HCT116 (cell line): ENCODE measurements around the gene HIP1R. TPM values are rescaled to one million over a fixed set of nuclear protein-coding genes. Genes with fewer than 3 reads are reported as not detected.

Experiments used
- ATAC-seq: fragments of 200-7000 bp; cut with Tn5 transposase; 2 replicates; pipeline ENCODE4 v1.9.1; 2020; ENCODE audit warnings: mild to moderate bottlenecking, moderate library complexity
- BruUV-seq: library from RNA; stranded (reverse); fragments of 400-500 nt; replicated peaks from 2 replicates; lab custom pipeline; 2021; lab: Mats Ljungman, UMichigan
- CTCF ChIA-PET: fragments of 300-600 bp; sonication (Branson Sonifier 250); formaldehyde crosslinking; loops from one replicate; lab custom pipeline; 2021; ENCODE audit warnings: antibody characterized with exemption; lab: Charles Lee
- POLR2A ChIA-PET: fragments of 300-600, 350-600 bp; sonication (Branson Sonifier 250); formaldehyde crosslinking; loops from one replicate; lab custom pipeline; 2021; ENCODE audit warnings: antibody characterized with exemption; lab: Charles Lee
- RAD21 ChIA-PET, 2 experiments: fragments of 300-600 bp; sonication (Branson Sonifier 250); formaldehyde crosslinking; loops; one replicate each; lab custom pipeline; 2023; ENCODE audit warnings: low total read pairs in 2 of 2; ENCODE audit not compliant: uncharacterized antibody in 2 of 2, unreplicated experiment in 2 of 2, low non-redundant PET in 1 of 2; lab: Charles Lee
- DNase-seq: peaks from one replicate; pipeline ENCODE4 v3.0.0-alpha.2; 2010; ENCODE audit warnings: low read depth, low spot score
- H2AFZ ChIP-seq: fragments of 200-600 bp; shearing (Covaris generic), sonication (generic); 2 replicates; pipeline ENCODE4 v1.6.1; 2017; ENCODE audit warnings: low read depth, mixed run types, mixed read lengths, antibody characterized with exemption, low read length; ENCODE audit not compliant: poor library complexity, severe bottlenecking
- H3K27ac ChIP-seq: 2 replicates; pipeline ENCODE4 v1.5.1; 2012; ENCODE audit warnings: low read depth, low read length
- H3K27me3 ChIP-seq: fragments of 200-600 bp; sonication (generic); 2 replicates; pipeline ENCODE4 v1.6.1; 2016; ENCODE audit warnings: mixed run types, low read length, mixed read lengths; ENCODE audit not compliant: insufficient read depth
- H3K36me3 ChIP-seq, 2 experiments: fragments of 200-500 bp in 1 of 2; fragments of 200-600 bp in 1 of 2; sonication (Bioruptor generic) in 1 of 2; sonication (generic) in 1 of 2; 2 replicates each; pipeline versions ENCODE4 v1.5.1 to v1.6.1; 2014 to 2016; ENCODE audit warnings: low read length in 2 of 2, inconsistent platforms in 1 of 2, mixed read lengths in 1 of 2, mixed run types in 1 of 2; ENCODE audit not compliant: insufficient read depth in 2 of 2, control insufficient read depth in 1 of 2
- H3K4me1 ChIP-seq, 2 experiments: fragments of 200-600 bp in 1 of 2; sonication (generic) in 1 of 2; 2 replicates each; pipeline versions ENCODE4 v1.5.1 to v1.6.1; 2012 to 2017; ENCODE audit warnings: low read length in 2 of 2, inconsistent platforms in 1 of 2, mild to moderate bottlenecking in 1 of 2, mixed read lengths in 1 of 2, mixed run types in 1 of 2, moderate library complexity in 1 of 2; ENCODE audit not compliant: insufficient read depth in 2 of 2, control insufficient read depth in 1 of 2
- H3K4me2 ChIP-seq: fragments of 200-600 bp; sonication (generic); 2 replicates; pipeline ENCODE4 v1.6.1; 2017; ENCODE audit warnings: mixed run types, low read length, mixed read lengths
- H3K4me3 ChIP-seq, 2 experiments: fragments of 200-600 bp in 1 of 2; sonication (generic) in 1 of 2; replicated peaks in 1 of 2; 2 replicates each; pipeline ENCODE4 v1.5.1; 2011 to 2016; ENCODE audit warnings: low read length in 2 of 2, control low read depth in 1 of 2, low read depth in 1 of 2, mild to moderate bottlenecking in 1 of 2, mixed read lengths in 1 of 2, mixed run types in 1 of 2
- H3K79me2 ChIP-seq: fragments of 200-600 bp; sonication (generic); 2 replicates; pipeline ENCODE4 v1.6.1; 2017; ENCODE audit warnings: mild to moderate bottlenecking, mixed run types, low read length, moderate library complexity, mixed read lengths; ENCODE audit not compliant: insufficient read depth
- H3K9ac ChIP-seq: fragments of 200-600 bp; sonication (generic); 2 replicates; pipeline ENCODE4 v1.6.1; 2016; ENCODE audit warnings: low read length, mixed read lengths
- H3K9me2 ChIP-seq: fragments of 200-600 bp; sonication (generic), shearing (Covaris generic); 2 replicates; pipeline ENCODE4 v1.6.1; 2017; ENCODE audit warnings: mixed run types, mild to moderate bottlenecking, moderate library complexity; ENCODE audit not compliant: insufficient read depth
- H3K9me3 ChIP-seq, 2 experiments: fragments of 200-500 bp in 1 of 2; fragments of 200-600 bp in 1 of 2; sonication (Bioruptor generic) in 1 of 2; sonication (generic) in 1 of 2; 2 replicates each; pipeline ENCODE4 v1.6.1; 2014 to 2017; ENCODE audit warnings: low read length in 2 of 2, mixed read lengths in 2 of 2, inconsistent platforms in 1 of 2, low read depth in 1 of 2, mild to moderate bottlenecking in 1 of 2, mixed run types in 1 of 2, moderate library complexity in 1 of 2; ENCODE audit not compliant: control insufficient read depth in 1 of 2, insufficient read depth in 1 of 2
- H4K20me1 ChIP-seq: fragments of 200-600 bp; sonication (generic), shearing (Covaris generic); 2 replicates; pipeline ENCODE4 v1.6.1; 2017; ENCODE audit warnings: mixed run types, mild to moderate bottlenecking, moderate library complexity; ENCODE audit not compliant: insufficient read depth
- CBX3 ChIP-seq: IDR thresholded peaks from 2 replicates; pipeline ENCODE4 v1.6.1; 2012; ENCODE audit warnings: low read depth
- CEBPB ChIP-seq: IDR thresholded peaks from 2 replicates; pipeline ENCODE4 v1.6.1; 2012; ENCODE audit warnings: low read depth
- EGR1 ChIP-seq: IDR thresholded peaks from 2 replicates; pipeline ENCODE4 v1.6.1; 2012; ENCODE audit warnings: low read depth
- ELF1 ChIP-seq: IDR thresholded peaks from 2 replicates; pipeline ENCODE4 v1.6.1; 2012; ENCODE audit warnings: low read depth, borderline replicate concordance
- EZH2 ChIP-seq: fragments of 200-600 bp; sonication (generic); IDR thresholded peaks from 2 replicates; pipeline ENCODE4 v1.6.1; 2017; ENCODE audit warnings: antibody characterized with exemption, mixed run types
- EZH2phosphoT487 ChIP-seq: fragments of 200-600 bp; IDR thresholded peaks from 2 replicates; pipeline ENCODE4 v1.6.1; 2018; ENCODE audit warnings: antibody characterized with exemption, borderline replicate concordance
- FOSL1 ChIP-seq: IDR thresholded peaks from 2 replicates; pipeline ENCODE4 v1.6.1; 2012; ENCODE audit warnings: low read depth
- JUND ChIP-seq: IDR thresholded peaks from 2 replicates; pipeline ENCODE4 v1.6.1; 2012
- POLR2A ChIP-seq: IDR thresholded peaks from 2 replicates; pipeline ENCODE4 v1.7.0; 2011; ENCODE audit warnings: borderline replicate concordance; ENCODE audit not compliant: insufficient read depth, insufficient read length; ENCODE audit errors: extremely low read depth
- POLR2AphosphoS5 ChIP-seq: IDR thresholded peaks from 2 replicates; pipeline ENCODE4 v1.6.1; 2011; ENCODE audit warnings: mild to moderate bottlenecking, low read depth, low read length, moderate library complexity
- RAD21 ChIP-seq: IDR thresholded peaks from 2 replicates; pipeline ENCODE4 v1.6.1; 2012; ENCODE audit warnings: low read depth, mild to moderate bottlenecking
- SIN3A ChIP-seq: IDR thresholded peaks from 2 replicates; pipeline ENCODE4 v1.6.1; 2012; ENCODE audit warnings: low read depth
- SRF ChIP-seq: IDR thresholded peaks from 2 replicates; pipeline ENCODE4 v1.6.1; 2012; ENCODE audit warnings: low read depth
- TCF7L2 ChIP-seq: IDR thresholded peaks from 2 replicates; pipeline ENCODE4 v1.7.0; 2011; ENCODE audit warnings: borderline replicate concordance, inconsistent platforms; ENCODE audit not compliant: insufficient read depth, insufficient read length; ENCODE audit errors: extremely low read depth
- YY1 ChIP-seq: IDR thresholded peaks from 2 replicates; pipeline ENCODE4 v1.6.1; 2011; ENCODE audit warnings: low read length, low read depth, moderate library complexity, mild to moderate bottlenecking; ENCODE audit not compliant: insufficient replicate concordance; ENCODE audit errors: extremely low read depth
- ZNF274 ChIP-seq: fragments of 200-500 bp; sonication (Bioruptor generic); IDR thresholded peaks from 2 replicates; pipeline ENCODE4 v1.6.1; 2014; ENCODE audit warnings: mild to moderate bottlenecking, low read depth, low read length, inconsistent platforms
- intact Hi-C: fragments of 100-400 bp; cut with micrococcal nuclease; formaldehyde crosslinking; loops from 2 replicates; pipeline ENCODE4 v1.10.0; 2022
- total RNA-seq: library from RNA; stranded (reverse); gene quantifications from one replicate; pipeline ENCODE4 v1.2.1, GENCODE V29; 2021; ENCODE audit not compliant: unreplicated experiment
- TF ChIP-seq, protein P1 (sequence below): IDR thresholded peaks from 2 replicates; pipeline ENCODE4 v1.6.1; 2012
- TF ChIP-seq, protein P2 (sequence below), 3 experiments: fragments of 200-600 bp in 1 of 3; sonication (generic) in 1 of 3; IDR thresholded peaks in 2 of 3; conservative IDR thresholded peaks in 1 of 3; 2 replicates each; pipeline ENCODE4 v1.5.1; 2012 to 2017; ENCODE audit warnings: low read depth in 2 of 3, low read length in 2 of 3, antibody characterized with exemption in 1 of 3, borderline replicate concordance in 1 of 3, control low read depth in 1 of 3, mild to moderate bottlenecking in 1 of 3, mixed read lengths in 1 of 3, mixed run types in 1 of 3, moderate library complexity in 1 of 3; ENCODE audit not compliant: insufficient read depth in 1 of 3
- TF ChIP-seq, protein P3 (sequence below): IDR thresholded peaks from 2 replicates; pipeline ENCODE4 v1.6.1; 2012
- TF ChIP-seq, protein P4 (sequence below): IDR thresholded peaks from 2 replicates; pipeline ENCODE4 v1.6.1; 2011; ENCODE audit warnings: mild to moderate bottlenecking, low read length, moderate library complexity; ENCODE audit not compliant: insufficient replicate concordance; ENCODE audit errors: extremely low read depth

The HIP1R gene
- total RNA-seq, 1 experiment from 2014 or later = 57.8 TPM

DNA sequence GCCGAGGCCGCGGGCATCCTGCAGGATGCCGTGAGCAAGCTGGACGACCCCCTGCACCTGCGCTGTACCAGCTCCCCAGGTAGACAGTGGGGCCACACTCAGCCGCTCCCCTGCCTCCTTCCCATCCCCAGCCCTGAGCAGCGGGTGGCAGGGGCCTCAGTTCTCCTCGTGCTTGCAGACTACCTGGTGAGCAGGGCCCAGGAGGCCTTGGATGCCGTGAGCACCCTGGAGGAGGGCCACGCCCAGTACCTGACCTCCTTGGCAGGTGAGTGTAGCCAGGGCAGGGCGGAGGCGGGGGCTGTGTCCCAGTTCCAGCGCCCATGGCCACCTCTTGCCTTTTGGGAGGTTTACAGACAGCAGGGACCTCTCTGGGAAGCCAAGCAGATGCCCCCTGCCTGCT lies 22.9 kb downstream of the HIP1R start:
- H3K36me3 ChIP-seq = peaks cover 0 to 8% of the 10 kb centered on the region in 2 experiments; a peak in 1 of 4 replicates
- no peak overlapping the region for H3K9ac ChIP-seq
- H3K4me2 ChIP-seq = no peak overlapping the region
- ATAC-seq (no peak), DNase-seq (no peak)
- no peak overlapping the region for H3K4me3 ChIP-seq
- intact Hi-C loops = no loop called here
- H3K27ac ChIP-seq = no peak overlapping the region
- H3K4me1 ChIP-seq = no peaks in the 10 kb centered on the region
- ChIA-PET RAD21 (no interaction called here), POLR2A (no interaction called here), CTCF (interaction anchor here (0.8 to 3.6 kb wide), 3 partner anchors 65 to 93 kb away, joined by 3 to 16 read pairs (median 4); no protein-coding TSS in a partner anchor)
- H3K79me2 ChIP-seq = no peaks in the 10 kb centered on the region
- H3K27me3 ChIP-seq = no peaks in the 10 kb centered on the region
- no peaks in the 10 kb centered on the region for H4K20me1 ChIP-seq
- no peaks in the 10 kb centered on the region for H3K9me3 ChIP-seq
- no peak overlapping the region for H2AFZ ChIP-seq
- no peaks in the 10 kb centered on the region for H3K9me2 ChIP-seq
- TF ChIP-seq CEBPB (no peak), EGR1 (no peak), ZNF274 (no peak), ELF1 (no peak), RAD21 (no peak), JUND (no peak), TCF7L2 (no peak), POLR2AphosphoS5 (no peak), SIN3A (no peak), FOSL1 (no peak), SRF (no peak), POLR2A (no peak), EZH2 (no peak), YY1 (no peak), CBX3 (no peak), EZH2phosphoT487 (no peak)
- TF ChIP-seq, protein P1, sequence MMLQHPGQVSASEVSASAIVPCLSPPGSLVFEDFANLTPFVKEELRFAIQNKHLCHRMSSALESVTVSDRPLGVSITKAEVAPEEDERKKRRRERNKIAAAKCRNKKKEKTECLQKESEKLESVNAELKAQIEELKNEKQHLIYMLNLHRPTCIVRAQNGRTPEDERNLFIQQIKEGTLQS = no peak
- TF ChIP-seq, protein P2, sequence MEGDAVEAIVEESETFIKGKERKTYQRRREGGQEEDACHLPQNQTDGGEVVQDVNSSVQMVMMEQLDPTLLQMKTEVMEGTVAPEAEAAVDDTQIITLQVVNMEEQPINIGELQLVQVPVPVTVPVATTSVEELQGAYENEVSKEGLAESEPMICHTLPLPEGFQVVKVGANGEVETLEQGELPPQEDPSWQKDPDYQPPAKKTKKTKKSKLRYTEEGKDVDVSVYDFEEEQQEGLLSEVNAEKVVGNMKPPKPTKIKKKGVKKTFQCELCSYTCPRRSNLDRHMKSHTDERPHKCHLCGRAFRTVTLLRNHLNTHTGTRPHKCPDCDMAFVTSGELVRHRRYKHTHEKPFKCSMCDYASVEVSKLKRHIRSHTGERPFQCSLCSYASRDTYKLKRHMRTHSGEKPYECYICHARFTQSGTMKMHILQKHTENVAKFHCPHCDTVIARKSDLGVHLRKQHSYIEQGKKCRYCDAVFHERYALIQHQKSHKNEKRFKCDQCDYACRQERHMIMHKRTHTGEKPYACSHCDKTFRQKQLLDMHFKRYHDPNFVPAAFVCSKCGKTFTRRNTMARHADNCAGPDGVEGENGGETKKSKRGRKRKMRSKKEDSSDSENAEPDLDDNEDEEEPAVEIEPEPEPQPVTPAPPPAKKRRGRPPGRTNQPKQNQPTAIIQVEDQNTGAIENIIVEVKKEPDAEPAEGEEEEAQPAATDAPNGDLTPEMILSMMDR (IDR thresholded peaks at IDR 0.05 in 2 of 3, conservative IDR thresholded peaks at IDR 0.05 in 1 of 3; ENCODE audit: borderline replicate concordance in 1 of 3, insufficient read depth in 1 of 3, low read depth in 2 of 3, low read length in 2 of 3) = no peak
- TF ChIP-seq, protein P3, sequence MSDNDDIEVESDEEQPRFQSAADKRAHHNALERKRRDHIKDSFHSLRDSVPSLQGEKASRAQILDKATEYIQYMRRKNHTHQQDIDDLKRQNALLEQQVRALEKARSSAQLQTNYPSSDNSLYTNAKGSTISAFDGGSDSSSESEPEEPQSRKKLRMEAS = no peak
- TF ChIP-seq, protein P4, sequence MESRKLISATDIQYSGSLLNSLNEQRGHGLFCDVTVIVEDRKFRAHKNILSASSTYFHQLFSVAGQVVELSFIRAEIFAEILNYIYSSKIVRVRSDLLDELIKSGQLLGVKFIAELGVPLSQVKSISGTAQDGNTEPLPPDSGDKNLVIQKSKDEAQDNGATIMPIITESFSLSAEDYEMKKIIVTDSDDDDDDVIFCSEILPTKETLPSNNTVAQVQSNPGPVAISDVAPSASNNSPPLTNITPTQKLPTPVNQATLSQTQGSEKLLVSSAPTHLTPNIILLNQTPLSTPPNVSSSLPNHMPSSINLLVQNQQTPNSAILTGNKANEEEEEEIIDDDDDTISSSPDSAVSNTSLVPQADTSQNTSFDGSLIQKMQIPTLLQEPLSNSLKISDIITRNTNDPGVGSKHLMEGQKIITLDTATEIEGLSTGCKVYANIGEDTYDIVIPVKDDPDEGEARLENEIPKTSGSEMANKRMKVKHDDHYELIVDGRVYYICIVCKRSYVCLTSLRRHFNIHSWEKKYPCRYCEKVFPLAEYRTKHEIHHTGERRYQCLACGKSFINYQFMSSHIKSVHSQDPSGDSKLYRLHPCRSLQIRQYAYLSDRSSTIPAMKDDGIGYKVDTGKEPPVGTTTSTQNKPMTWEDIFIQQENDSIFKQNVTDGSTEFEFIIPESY = no peak
- no TSS peak for BruUV-seq
